CD14-positive monocyte (primary cell): ENCODE results near the gene GRAMD2B. TPM values are rescaled to one million over a fixed set of nuclear protein-coding genes. Genes with fewer than 3 reads are reported as not detected.

Source experiments
- DNase-seq, 3 donors: peaks; one replicate each; pipeline ENCODE4 v3.0.0-alpha.2; 2011 to 2022
- H2AFZ ChIP-seq: 2 replicates; pipeline ENCODE4 v1.6.0; 2012; ENCODE audit warnings: mild to moderate bottlenecking, low read depth, low read length, inconsistent platforms; ENCODE audit not compliant: insufficient read depth, poor library complexity, severe bottlenecking
- H3K27ac ChIP-seq, 2 donors: 1 replicate in 1 of 2; 2 replicates in 1 of 2; pipeline ENCODE4 v1.5.1; 2012 to 2013; ENCODE audit warnings: low read length in 2 of 2, control low read depth in 1 of 2, inconsistent platforms in 1 of 2, low read depth in 1 of 2, mild to moderate bottlenecking in 1 of 2
- H3K27me3 ChIP-seq, 2 donors: one replicate each; pipeline versions ENCODE4 v1.6.0 to v1.6.1; 2011 to 2013; ENCODE audit warnings: low read length in 2 of 2; ENCODE audit not compliant: control insufficient read depth in 2 of 2, insufficient read depth in 2 of 2
- H3K36me3 ChIP-seq, 2 donors: replicated peaks in 1 of 2; 1 replicate in 1 of 2; 2 replicates in 1 of 2; pipeline versions ENCODE4 v1.5.1 to v1.6.1; 2012 to 2013; ENCODE audit warnings: low read length in 2 of 2, control low read depth in 1 of 2, inconsistent platforms in 1 of 2, mild to moderate bottlenecking in 1 of 2; ENCODE audit not compliant: insufficient read depth in 2 of 2, control insufficient read depth in 1 of 2
- H3K4me1 ChIP-seq, 2 donors: 1 replicate in 1 of 2; 2 replicates in 1 of 2; pipeline versions ENCODE4 v1.5.1 to v1.6.1; 2012 to 2013; ENCODE audit warnings: low read length in 2 of 2, control low read depth in 1 of 2, inconsistent platforms in 1 of 2, mild to moderate bottlenecking in 1 of 2, moderate library complexity in 1 of 2; ENCODE audit not compliant: insufficient read depth in 2 of 2, control insufficient read depth in 1 of 2
- H3K4me2 ChIP-seq: replicated peaks from 2 replicates; pipeline ENCODE3; 2012; ENCODE audit warnings: low read length, moderate library complexity, mild to moderate bottlenecking; ENCODE audit not compliant: poor library complexity, severe bottlenecking; ENCODE audit errors: extremely low read depth
- H3K4me3 ChIP-seq, 3 experiments: fragments of 200-600 bp in 1 of 3; sonication (generic) in 1 of 3; replicated peaks in 1 of 3; 1 replicate in 2 of 3; 2 replicates in 1 of 3; pipeline ENCODE4 v1.5.1; 2011 to 2013; ENCODE audit warnings: low read length in 3 of 3, mild to moderate bottlenecking in 3 of 3, control low read depth in 2 of 3, low read depth in 2 of 3, inconsistent platforms in 1 of 3, moderate library complexity in 1 of 3
- H3K79me2 ChIP-seq: 2 replicates; pipeline ENCODE4 v1.6.0; 2012; ENCODE audit warnings: mild to moderate bottlenecking, control low read depth, inconsistent platforms, low read length, moderate library complexity; ENCODE audit not compliant: insufficient read depth
- H3K9ac ChIP-seq: 2 replicates; pipeline ENCODE4 v1.6.0; 2017; ENCODE audit warnings: low read length, mild to moderate bottlenecking; ENCODE audit not compliant: insufficient read depth, poor library complexity, severe bottlenecking
- H3K9me3 ChIP-seq, 2 donors: replicated peaks in 1 of 2; 1 replicate in 1 of 2; 2 replicates in 1 of 2; pipeline versions ENCODE4 v1.5.1 to v1.6.1; 2012 to 2013; ENCODE audit warnings: low read length in 2 of 2, control low read depth in 1 of 2; ENCODE audit not compliant: control insufficient read depth in 1 of 2, insufficient read depth in 1 of 2
- H4K20me1 ChIP-seq: 2 replicates; pipeline ENCODE4 v1.6.0; 2012; ENCODE audit warnings: mild to moderate bottlenecking, low read length, control low read depth, moderate library complexity; ENCODE audit not compliant: insufficient read depth
- H3K27ac Mint-ChIP-seq, 7 donors: one replicate each; pipeline ENCODE4 v1.8.0; 2020; ENCODE audit warnings: mild to moderate bottlenecking in 7 of 7, mixed read lengths in 7 of 7, moderate library complexity in 6 of 7, inconsistent platforms in 2 of 7
- H3K27me3 Mint-ChIP-seq, 3 donors: one replicate each; pipeline ENCODE4 v1.8.0; 2021 to 2022; ENCODE audit warnings: low read depth in 3 of 3, mild to moderate bottlenecking in 3 of 3, mixed read lengths in 3 of 3, moderate library complexity in 3 of 3, inconsistent platforms in 1 of 3
- H3K36me3 Mint-ChIP-seq, 2 donors: one replicate each; pipeline ENCODE4 v1.8.0; 2020; ENCODE audit warnings: mixed read lengths in 2 of 2, inconsistent platforms in 1 of 2, mild to moderate bottlenecking in 1 of 2
- H3K4me1 Mint-ChIP-seq: one replicate; pipeline ENCODE4 v1.8.0; 2020; ENCODE audit warnings: mild to moderate bottlenecking, mixed read lengths
- H3K4me3 Mint-ChIP-seq, 2 donors: one replicate each; pipeline ENCODE4 v1.8.0; 2020; ENCODE audit warnings: mild to moderate bottlenecking in 2 of 2, mixed read lengths in 2 of 2, moderate library complexity in 1 of 2
- H3K9me3 Mint-ChIP-seq, 7 donors: one replicate each; pipeline ENCODE4 v1.8.0; 2020 to 2022; ENCODE audit warnings: mixed read lengths in 7 of 7, mild to moderate bottlenecking in 6 of 7, moderate library complexity in 6 of 7, inconsistent platforms in 2 of 7
- CTCF ChIP-seq: fragments of 200-600 bp; IDR thresholded peaks from one replicate; pipeline ENCODE4 v1.8.0; 2022; ENCODE audit warnings: antibody characterized with exemption, mild to moderate bottlenecking
- WGBS: methylation state at CpG from one replicate; pipeline ENCODE4 v1.1.5; 2013; ENCODE audit warnings: missing lambda C conversion rate; ENCODE audit not compliant: insufficient coverage; 5-methylcytosine and 5-hydroxymethylcytosine counted together
- intact Hi-C, 2 donors: fragments of 100-400 bp; cut with micrococcal nuclease; formaldehyde crosslinking; loops; one replicate each; pipeline versions ENCODE4 v1.15.0 to v1.15.1; 2023
- polyA plus RNA-seq, 3 donors: library from polyadenylated mRNA; depleted of rRNA in 1 of 3; unstranded in 2 of 3; stranded (reverse) in 1 of 3; fragments of 300-500 nt in 2 of 3; fragments of >200 nt in 1 of 3; fragmentation: Illumina TruSeq in 2 of 3; gene quantifications; 1 replicate in 2 of 3; 2 replicates in 1 of 3; pipeline ENCODE4 v1.2.3, GENCODE V29; 2012 to 2021

Gene GRAMD2B
- polyA plus RNA-seq, 3 donors: 0.79 to 1.2 (median 1.1) TPM

- Mint-ChIP-seq H3K27me3 (peaks cover 0 to 1% (median 0%) of the 10 kb centered on the region in 3 donors), H3K9me3 (no peaks in the 10 kb centered on the region), H3K27ac (no peak overlapping the region), H3K4me1 (no peaks in the 10 kb centered on the region), H3K4me3 (no peak overlapping the region), H3K36me3 (peaks cover 4 to 12% of the 10 kb centered on the region in 2 donors)
- no peaks in the 10 kb centered on the region for H3K79me2 ChIP-seq
- no peak overlapping the region for H3K4me3 ChIP-seq
- TF ChIP-seq CTCF: no peak
- no peaks in the 10 kb centered on the region for H3K4me1 ChIP-seq
- no peak overlapping the region for H3K4me2 ChIP-seq
- H3K9me3 ChIP-seq: no peaks in the 10 kb centered on the region
- H3K36me3 ChIP-seq: peaks cover 0 to 2% of the 10 kb centered on the region in 2 donors
- no peak overlapping the region for H3K27ac ChIP-seq
- intact Hi-C loops: no loop called here
- no peak overlapping the region for H3K9ac ChIP-seq
- H2AFZ ChIP-seq: no peak overlapping the region
- no peak for DNase-seq
- H3K27me3 ChIP-seq: no peaks in the 10 kb centered on the region
- 94% methylated on average over 3 of the region's 3 CpGs for WGBS
- no peaks in the 10 kb centered on the region for H4K20me1 ChIP-seq
Measured at GRCh38 chr5:126486332-126486731, 63.1 kb downstream of the GRAMD2B start.

GRCh38 chr5:126487596-126487995 is 64.4 kb downstream of the GRAMD2B start:
- no peak overlapping the region for H3K4me3 Mint-ChIP-seq
- TF ChIP-seq CTCF: no peak
- Histone ChIP-seq H3K27ac (no peak overlapping the region), H3K4me2 (no peak overlapping the region), H3K79me2 (no peaks in the 10 kb centered on the region), H3K9me3 (no peaks in the 10 kb centered on the region), H3K27me3 (no peaks in the 10 kb centered on the region), H3K4me1 (no peaks in the 10 kb centered on the region), H3K36me3 (peaks cover 0 to 2% of the 10 kb centered on the region in 2 donors), H2AFZ (no peak overlapping the region), H3K4me3 (no peak overlapping the region), H4K20me1 (no peaks in the 10 kb centered on the region), H3K9ac (no peak overlapping the region)
- H3K27me3 Mint-ChIP-seq: peaks cover 0 to 1% (median 0%) of the 10 kb centered on the region in 3 donors
- no peak for DNase-seq
- H3K9me3 Mint-ChIP-seq: no peaks in the 10 kb centered on the region
- intact Hi-C loops: no loop called here
- H3K36me3 Mint-ChIP-seq: peaks cover 4 to 12% of the 10 kb centered on the region in 2 donors
- H3K27ac Mint-ChIP-seq: no peak overlapping the region
- no peaks in the 10 kb centered on the region for H3K4me1 Mint-ChIP-seq
